HepG2 (cell line): ENCODE data around the gene TPX2. TPM values are rescaled to one million over a fixed set of nuclear protein-coding genes. Genes with fewer than 3 reads are reported as not detected.

Experiments used
- DPF2 ChIP-seq: sonication (generic); formaldehyde crosslinking; IDR thresholded peaks from 2 replicates; pipeline ENCODE4 v1.4.0; 2020; ENCODE audit warnings: mild to moderate bottlenecking, low read depth, missing genetic modification reagents, borderline replicate concordance
- FOXA3 ChIP-seq: IDR thresholded peaks from 2 replicates; pipeline ENCODE4 v1.6.1; 2016; ENCODE audit warnings: missing genetic modification reagents, missing compliant biosample characterization
- FOXK2 ChIP-seq: fragments of 450-650 bp; IDR thresholded peaks from 2 replicates; pipeline ENCODE4 v1.6.1; 2016
- HNRNPLL ChIP-seq: fragments of 200-400 bp; formaldehyde crosslinking; IDR thresholded peaks from 2 replicates; pipeline ENCODE4 v1.6.1; 2017; ENCODE audit warnings: mild to moderate bottlenecking, low read depth, low read length; ENCODE audit not compliant: poor library complexity, severe bottlenecking
- KLF6 ChIP-seq: IDR thresholded peaks from 2 replicates; pipeline ENCODE4 v1.8.0; 2016; ENCODE audit warnings: missing biosample characterization, missing genetic modification reagents
- MED13 ChIP-seq: sonication (generic); formaldehyde crosslinking; IDR thresholded peaks from 2 replicates; pipeline ENCODE4 v1.5.0; 2020; ENCODE audit warnings: missing genetic modification reagents
- NFIB ChIP-seq: sonication (generic); formaldehyde crosslinking; IDR thresholded peaks from 2 replicates; pipeline ENCODE4 v1.9.0; 2021; ENCODE audit warnings: missing genetic modification reagents, mild to moderate bottlenecking, borderline replicate concordance
- POLR2A ChIP-seq, 2 experiments: IDR thresholded peaks; 2 replicates each; pipeline ENCODE4 v1.6.1; 2011; ENCODE audit warnings: low read depth in 2 of 2, low read length in 2 of 2, mild to moderate bottlenecking in 1 of 2, moderate library complexity in 1 of 2; ENCODE audit not compliant: insufficient read depth in 1 of 2
- RFX3 ChIP-seq: IDR thresholded peaks from 2 replicates; pipeline ENCODE4 v1.6.1; 2016; ENCODE audit warnings: missing biosample characterization, missing genetic modification reagents
- RFXAP ChIP-seq: sonication (generic); formaldehyde crosslinking; IDR thresholded peaks from 2 replicates; pipeline ENCODE4 v1.4.0; 2020; ENCODE audit warnings: missing genetic modification reagents, borderline replicate concordance
- SALL2 ChIP-seq: sonication (generic); formaldehyde crosslinking; IDR thresholded peaks from 2 replicates; pipeline ENCODE4 v1.8.1; 2023; ENCODE audit warnings: mild to moderate bottlenecking, missing genetic modification reagents, inconsistent platforms
- TEAD3 ChIP-seq: optimal IDR thresholded peaks from 2 replicates; pipeline ENCODE3; 2016; ENCODE audit warnings: borderline replicate concordance
- TOE1 ChIP-seq: sonication (generic); formaldehyde crosslinking; IDR thresholded peaks from 2 replicates; pipeline ENCODE4 v1.4.0; 2020; ENCODE audit warnings: mild to moderate bottlenecking, missing genetic modification reagents
- TP53 ChIP-seq: sonication (generic); formaldehyde crosslinking; conservative IDR thresholded peaks from 2 replicates; pipeline ENCODE4 v1.4.0; 2020; ENCODE audit warnings: missing genetic modification reagents
- U2AF1 ChIP-seq: fragments of 200-400 bp; formaldehyde crosslinking; optimal IDR thresholded peaks from 2 replicates; pipeline ENCODE3; 2017; ENCODE audit warnings: mild to moderate bottlenecking, low read depth, low read length
- ZFP62 ChIP-seq: sonication (generic); formaldehyde crosslinking; IDR thresholded peaks from 2 replicates; pipeline ENCODE4 v1.4.0; 2020; ENCODE audit warnings: missing genetic modification reagents
- ZNF138 ChIP-seq: sonication (generic); formaldehyde crosslinking; IDR thresholded peaks from 2 replicates; pipeline ENCODE4 v1.5.0; 2020; ENCODE audit warnings: mild to moderate bottlenecking, low read depth, missing genetic modification reagents
- ZNF768 ChIP-seq: sonication (generic); formaldehyde crosslinking; IDR thresholded peaks from 2 replicates; pipeline ENCODE4 v1.4.0; 2020; ENCODE audit warnings: missing genetic modification reagents
- ZNF780A ChIP-seq: sonication (generic); formaldehyde crosslinking; IDR thresholded peaks from 2 replicates; pipeline ENCODE4 v1.8.0; 2022; ENCODE audit warnings: mild to moderate bottlenecking, missing genetic modification reagents, moderate library complexity
- ZNF788 ChIP-seq: sonication (generic); formaldehyde crosslinking; IDR thresholded peaks from 2 replicates; pipeline ENCODE4 v1.5.0; 2020; ENCODE audit warnings: mild to moderate bottlenecking, missing genetic modification reagents, borderline replicate concordance
- ZSCAN22 ChIP-seq: sonication (generic); formaldehyde crosslinking; IDR thresholded peaks from 2 replicates; pipeline ENCODE4 v1.4.0; 2020; ENCODE audit warnings: mild to moderate bottlenecking, missing genetic modification reagents
- polyA plus RNA-seq, 8 experiments: library from polyadenylated mRNA; depleted of rRNA in 3 of 8; stranded (reverse) in 7 of 8; unstranded in 1 of 8; fragments of >200 nt; fragmentation: Illumina TruSeq in 4 of 8; extraction: Trizol in 4 of 8; gene quantifications; 2 replicates each; pipeline versions ENCODE4 v1.2.1 to v1.2.3, GENCODE V29; 2011 to 2016; ENCODE audit warnings: low read depth in 4 of 8, missing spikeins in 1 of 8, mixed read lengths in 1 of 8; ENCODE audit not compliant: insufficient read depth in 1 of 8
- total RNA-seq, 5 experiments: library from RNA; depleted of rRNA; stranded (reverse); fragments of >200 nt; fragmentation: Illumina TruSeq; extraction: Trizol; gene quantifications; 2 replicates each; pipeline ENCODE4 v1.2.3, GENCODE V29; 2016; ENCODE audit warnings: low read depth in 1 of 5
- TF ChIP-seq, protein P1 (sequence below): sonication (generic); formaldehyde crosslinking; conservative IDR thresholded peaks from 2 replicates; pipeline ENCODE4 v1.8.0; 2022; ENCODE audit warnings: mild to moderate bottlenecking, moderate library complexity, missing genetic modification reagents
- TF ChIP-seq, protein P2 (sequence below): sonication (generic); formaldehyde crosslinking; IDR thresholded peaks from 2 replicates; pipeline ENCODE4 v1.5.1; 2020; ENCODE audit warnings: missing genetic modification reagents, mild to moderate bottlenecking, borderline replicate concordance
- TF ChIP-seq, protein P3 (sequence below): sonication (generic); IDR thresholded peaks from 2 replicates; pipeline ENCODE4 v1.6.1; 2016; ENCODE audit warnings: low read depth, borderline replicate concordance
- TF ChIP-seq, protein P4 (sequence below): sonication (generic); formaldehyde crosslinking; IDR thresholded peaks from 2 replicates; pipeline ENCODE4 v1.5.0; 2020; ENCODE audit warnings: mild to moderate bottlenecking, missing genetic modification reagents
- TF ChIP-seq, protein P5 (sequence below): sonication (generic); formaldehyde crosslinking; IDR thresholded peaks from 2 replicates; pipeline ENCODE4 v1.5.0; 2020; ENCODE audit warnings: mild to moderate bottlenecking, low read depth, missing genetic modification reagents, borderline replicate concordance

Gene TPX2
- total and polyA plus RNA-seq, 2 of the 13 experiments (the other 11 are each of a cell fraction or from before 2014, with no cell fraction given): 34.3 to 124 TPM

DNA sequence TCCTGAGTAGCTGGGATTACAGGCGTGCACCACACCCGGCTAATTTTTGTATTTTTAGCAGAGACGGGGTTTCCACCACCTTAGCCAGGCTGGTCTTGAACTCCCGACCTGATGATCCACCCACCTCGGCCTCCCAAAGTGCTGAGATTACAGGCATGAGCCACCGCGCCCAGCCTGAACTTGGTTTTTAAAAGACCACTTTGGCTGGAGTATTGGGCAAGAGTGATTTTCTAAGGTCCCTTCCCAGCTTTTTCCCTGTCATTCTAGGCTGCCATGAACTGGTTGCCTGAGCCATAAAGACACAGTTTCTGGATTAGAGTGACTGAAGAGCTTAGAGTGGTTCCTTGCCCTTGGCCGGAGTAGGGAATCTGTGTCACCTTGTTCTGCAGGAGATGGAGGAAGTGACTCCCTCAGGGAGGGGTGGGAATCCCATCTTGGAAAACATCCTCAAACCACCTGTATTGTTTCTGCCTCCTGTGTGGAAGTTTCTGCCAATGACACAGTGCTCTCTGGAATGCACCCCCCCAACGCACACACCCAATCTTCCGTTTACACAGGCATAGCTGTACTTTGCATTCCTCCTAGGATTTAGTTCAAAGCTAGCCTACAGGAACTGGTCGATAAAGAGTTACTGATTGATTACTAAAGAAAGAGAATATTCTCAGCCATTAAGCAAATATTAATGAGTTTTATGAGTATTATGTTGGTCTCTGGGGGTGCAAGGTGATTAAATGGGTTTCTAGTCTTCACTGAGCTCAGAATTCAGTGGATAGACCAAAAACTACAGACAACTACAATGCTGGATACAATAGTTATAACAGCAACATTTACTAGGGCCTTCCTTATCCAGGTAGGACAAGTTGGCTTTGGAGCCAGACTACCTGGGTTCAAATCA is 34.6 kb upstream of the TPX2 start (continued):
- peak; percentile 100 for TF ChIP-seq DPF2 (CRISPR knock-in tag)
- peak; percentile 61; the same call in 1 of the 2 replicates for TF ChIP-seq RFX3 (CRISPR knock-in tag)
- TF ChIP-seq KLF6: peak; percentile 99
- peak; percentile 91; the same call in 1 of the 2 replicates for TF ChIP-seq ZNF788
- peak; percentile 99 for TF ChIP-seq TOE1
- peak; percentile 75; the same call in 1 of the 2 replicates for TF ChIP-seq ZSCAN22
- peak; percentile 100 for TF ChIP-seq TEAD3 (CRISPR knock-in tag)
- TF ChIP-seq, protein P1, sequence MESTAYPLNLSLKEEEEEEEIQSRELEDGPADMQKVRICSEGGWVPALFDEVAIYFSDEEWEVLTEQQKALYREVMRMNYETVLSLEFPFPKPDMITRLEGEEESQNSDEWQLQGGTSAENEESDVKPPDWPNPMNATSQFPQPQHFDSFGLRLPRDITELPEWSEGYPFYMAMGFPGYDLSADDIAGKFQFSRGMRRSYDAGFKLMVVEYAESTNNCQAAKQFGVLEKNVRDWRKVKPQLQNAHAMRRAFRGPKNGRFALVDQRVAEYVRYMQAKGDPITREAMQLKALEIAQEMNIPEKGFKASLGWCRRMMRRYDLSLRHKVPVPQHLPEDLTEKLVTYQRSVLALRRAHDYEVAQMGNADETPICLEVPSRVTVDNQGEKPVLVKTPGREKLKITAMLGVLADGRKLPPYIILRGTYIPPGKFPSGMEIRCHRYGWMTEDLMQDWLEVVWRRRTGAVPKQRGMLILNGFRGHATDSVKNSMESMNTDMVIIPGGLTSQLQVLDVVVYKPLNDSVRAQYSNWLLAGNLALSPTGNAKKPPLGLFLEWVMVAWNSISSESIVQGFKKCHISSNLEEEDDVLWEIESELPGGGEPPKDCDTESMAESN (CRISPR knock-in tag): peak; percentile 96
- TF ChIP-seq, protein P2, sequence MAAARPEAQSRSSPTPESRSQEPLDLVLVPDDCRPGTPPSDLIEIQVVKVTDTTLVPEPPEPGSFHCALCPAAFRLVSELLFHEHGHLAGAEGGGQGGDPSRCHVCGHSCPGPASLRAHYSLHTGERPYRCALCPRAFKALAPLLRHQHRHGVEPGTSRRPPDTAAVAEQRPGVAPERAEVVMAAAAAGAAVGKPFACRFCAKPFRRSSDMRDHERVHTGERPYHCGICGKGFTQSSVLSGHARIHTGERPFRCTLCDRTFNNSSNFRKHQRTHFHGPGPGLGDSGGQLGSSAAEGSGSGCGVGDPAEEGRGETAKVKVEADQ (CRISPR knock-in tag): peak; percentile 98
- TF ChIP-seq FOXK2: peak; percentile 84
- no peak for TF ChIP-seq ZNF138 (CRISPR knock-in tag)
- peak; percentile 100 for TF ChIP-seq SALL2 (CRISPR knock-in tag)
- TF ChIP-seq, protein P3, sequence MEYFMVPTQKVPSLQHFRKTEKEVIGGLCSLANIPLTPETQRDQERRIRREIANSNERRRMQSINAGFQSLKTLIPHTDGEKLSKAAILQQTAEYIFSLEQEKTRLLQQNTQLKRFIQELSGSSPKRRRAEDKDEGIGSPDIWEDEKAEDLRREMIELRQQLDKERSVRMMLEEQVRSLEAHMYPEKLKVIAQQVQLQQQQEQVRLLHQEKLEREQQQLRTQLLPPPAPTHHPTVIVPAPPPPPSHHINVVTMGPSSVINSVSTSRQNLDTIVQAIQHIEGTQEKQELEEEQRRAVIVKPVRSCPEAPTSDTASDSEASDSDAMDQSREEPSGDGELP: peak; percentile 97
- peak; percentile 93 for TF ChIP-seq TP53 (CRISPR knock-in tag)
- TF ChIP-seq FOXA3 (CRISPR knock-in tag): peak; percentile 100
- TF ChIP-seq, protein P4, sequence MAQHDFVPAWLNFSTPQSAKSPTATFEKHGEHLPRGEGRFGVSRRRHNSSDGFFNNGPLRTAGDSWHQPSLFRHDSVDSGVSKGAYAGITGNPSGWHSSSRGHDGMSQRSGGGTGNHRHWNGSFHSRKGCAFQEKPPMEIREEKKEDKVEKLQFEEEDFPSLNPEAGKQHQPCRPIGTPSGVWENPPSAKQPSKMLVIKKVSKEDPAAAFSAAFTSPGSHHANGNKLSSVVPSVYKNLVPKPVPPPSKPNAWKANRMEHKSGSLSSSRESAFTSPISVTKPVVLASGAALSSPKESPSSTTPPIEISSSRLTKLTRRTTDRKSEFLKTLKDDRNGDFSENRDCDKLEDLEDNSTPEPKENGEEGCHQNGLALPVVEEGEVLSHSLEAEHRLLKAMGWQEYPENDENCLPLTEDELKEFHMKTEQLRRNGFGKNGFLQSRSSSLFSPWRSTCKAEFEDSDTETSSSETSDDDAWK (CRISPR knock-in tag): no peak
- TF ChIP-seq RFXAP (CRISPR knock-in tag): peak; percentile 98
- peak; percentile 56 to 73; a peak in 3 of 4 replicates for TF ChIP-seq POLR2A (IDR thresholded peaks at IDR 0.05; ENCODE audit: insufficient read depth in 1 of 2, low read depth in 2 of 2, low read length in 2 of 2)
- TF ChIP-seq ZFP62 (CRISPR knock-in tag): peak; percentile 95; the same call in 1 of the 2 replicates
- TF ChIP-seq HNRNPLL: no peak
- TF ChIP-seq MED13 (CRISPR knock-in tag): peak; percentile 100
- TF ChIP-seq, protein P5, sequence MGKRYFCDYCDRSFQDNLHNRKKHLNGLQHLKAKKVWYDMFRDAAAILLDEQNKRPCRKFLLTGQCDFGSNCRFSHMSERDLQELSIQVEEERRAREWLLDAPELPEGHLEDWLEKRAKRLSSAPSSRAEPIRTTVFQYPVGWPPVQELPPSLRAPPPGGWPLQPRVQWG: no peak
- TF ChIP-seq ZNF780A: peak; percentile 81; the same call in 1 of the 2 replicates
- no peak for TF ChIP-seq NFIB (CRISPR knock-in tag)
- no peak; the same call in 1 of the 2 replicates for TF ChIP-seq ZNF768 (CRISPR knock-in tag)
- peak; percentile 30 for TF ChIP-seq U2AF1
